NCI-H345 treated with DMSO at 0.1 percent for 48 hours (cell line): Measurements from ENCODE around the gene ADGRV1.

Experiments
- DNase-seq: peaks from one replicate; lab custom pipeline; 2025; ENCODE audit not compliant: unreplicated experiment; lab: John Stamatoyannopoulos, UW

Gene ADGRV1

DNA sequence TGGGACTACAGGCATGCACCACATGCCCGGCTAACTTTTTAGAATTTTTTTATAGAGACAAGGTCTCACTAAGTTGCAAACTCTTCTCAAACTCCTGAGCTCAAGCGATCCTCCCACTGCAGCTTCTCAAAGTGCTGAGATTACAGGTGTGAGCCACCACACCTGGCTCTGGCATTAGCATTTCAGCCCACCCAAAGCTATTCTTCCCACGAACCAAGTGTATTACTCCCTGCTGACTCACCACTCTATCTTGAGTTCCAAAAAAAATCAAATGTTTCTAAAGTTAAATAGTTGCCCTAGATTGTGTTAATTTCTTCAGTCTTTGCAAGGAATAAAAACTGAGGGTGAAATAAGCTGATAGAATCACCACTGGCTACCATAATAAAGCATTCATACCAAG is 619.0 kb downstream of the ADGRV1 start:
- no peak for DNase-seq

DNA sequence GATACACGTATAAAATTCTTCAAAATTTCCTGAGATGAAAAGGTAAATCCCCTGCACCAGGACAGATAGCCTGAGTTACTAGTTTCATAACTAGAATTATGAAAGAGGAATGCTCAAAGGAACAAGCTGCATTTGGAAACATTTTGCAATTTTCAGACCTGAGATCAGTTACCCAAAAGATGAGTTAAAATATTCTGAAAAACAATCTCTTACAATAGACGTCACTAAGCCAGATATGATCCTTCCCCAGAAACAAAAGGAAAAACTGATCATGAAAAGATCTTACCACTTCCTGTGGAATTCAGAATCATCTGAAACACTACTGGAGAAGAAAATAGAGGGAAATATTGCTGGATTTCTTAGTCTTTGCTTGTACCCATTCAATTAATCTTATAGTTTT is 619.9 kb downstream of the ADGRV1 start:
- DNase-seq = no peak

DNA sequence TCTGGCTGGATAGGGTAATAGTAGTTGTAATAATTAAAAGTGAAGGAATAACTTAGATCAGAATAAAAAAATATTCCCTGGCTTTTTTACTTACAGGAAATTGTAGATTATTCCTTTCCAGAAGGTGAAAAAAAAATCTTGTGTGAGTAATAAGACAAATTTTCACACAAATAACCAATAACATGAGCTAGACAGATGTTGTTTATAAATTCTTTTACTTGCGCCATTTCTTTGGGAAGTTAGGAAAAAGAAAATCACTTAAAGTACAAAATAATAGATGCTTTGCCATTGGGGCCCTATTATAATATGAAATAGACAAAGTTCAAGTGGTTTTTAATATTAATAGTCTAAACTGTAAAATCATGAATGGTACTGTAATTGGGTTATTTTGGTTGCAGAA is 620.4 kb downstream of the ADGRV1 start:
- DNase-seq = no peak

DNA sequence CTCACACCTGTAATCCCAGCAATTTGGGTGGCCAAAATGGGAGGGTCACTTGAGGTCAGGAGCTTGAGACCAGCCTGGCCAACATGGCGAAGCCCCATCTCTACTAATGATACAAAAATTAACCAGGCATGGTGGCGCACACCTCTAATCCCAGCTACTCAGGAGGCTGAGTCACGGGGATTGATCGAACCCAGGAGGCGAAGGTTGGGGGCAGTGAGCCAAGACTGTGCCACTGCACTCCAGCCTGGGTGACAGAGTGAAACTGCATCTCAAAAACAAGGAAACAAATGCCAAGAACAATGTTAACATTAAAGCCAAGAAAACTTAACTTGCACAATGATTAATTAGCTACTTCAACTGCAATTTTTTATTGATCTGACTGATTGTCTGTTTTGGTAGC is 621.9 kb downstream of the ADGRV1 start:
- no peak for DNase-seq

DNA sequence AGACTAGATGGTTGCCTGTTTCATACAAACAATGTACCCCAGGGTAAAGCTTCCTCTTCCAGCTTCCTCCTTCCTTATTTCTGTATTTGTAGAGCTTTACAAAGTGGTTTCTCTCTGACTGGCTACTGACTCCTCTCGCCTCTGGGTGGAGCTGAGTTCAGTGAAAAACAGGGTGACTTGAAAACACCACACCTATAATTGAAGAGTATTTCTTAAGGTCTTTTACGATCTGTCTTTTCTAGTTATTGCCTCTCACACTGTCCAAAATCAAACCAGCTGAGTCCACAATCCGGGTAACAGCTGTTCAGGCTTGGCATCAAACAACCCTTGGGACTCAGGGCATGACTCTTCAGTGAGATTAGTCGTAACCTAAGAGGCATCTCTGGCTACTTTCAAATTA is 624.2 kb downstream of the ADGRV1 start:
- no peak for DNase-seq

DNA sequence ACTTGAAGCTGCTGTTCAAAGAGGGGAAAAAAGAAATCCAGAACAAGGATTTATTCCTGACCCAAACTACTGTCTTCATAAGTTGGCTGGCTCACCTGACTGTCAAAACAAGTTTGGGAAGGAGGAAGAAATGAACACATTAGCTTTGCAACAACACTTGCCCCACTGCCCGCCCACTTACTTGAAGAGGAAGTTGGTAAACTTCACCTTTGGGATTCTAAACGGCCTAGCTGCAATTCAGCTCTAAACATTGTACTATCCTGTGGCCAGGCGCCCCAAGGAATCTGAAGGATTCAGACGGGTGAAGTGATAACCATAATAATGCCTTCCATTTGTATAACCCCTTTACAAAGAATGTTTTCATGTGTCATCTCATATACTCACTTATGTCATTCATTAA is 625.1 kb downstream of the ADGRV1 start:
- no peak for DNase-seq

DNA sequence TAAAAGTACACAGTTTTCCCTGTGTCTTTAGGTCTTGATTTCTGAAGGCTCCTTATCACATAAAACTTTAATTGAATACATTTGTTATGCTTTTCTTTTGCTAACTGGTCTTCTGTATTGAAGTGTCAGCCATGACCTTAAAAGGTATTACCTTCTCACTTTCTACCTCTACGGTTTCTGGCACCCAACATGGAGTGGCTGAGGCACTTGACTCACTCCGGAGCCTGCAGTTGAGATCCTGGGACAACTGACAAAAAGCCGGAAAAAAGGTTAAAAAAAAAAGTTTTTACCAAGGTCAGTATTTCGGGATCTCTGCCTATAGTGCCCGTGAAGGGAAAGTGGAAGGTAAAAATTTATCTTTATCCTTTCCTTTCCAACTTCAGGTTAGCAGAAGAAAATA is 627.5 kb downstream of the ADGRV1 start:
- DNase-seq = no peak

DNA sequence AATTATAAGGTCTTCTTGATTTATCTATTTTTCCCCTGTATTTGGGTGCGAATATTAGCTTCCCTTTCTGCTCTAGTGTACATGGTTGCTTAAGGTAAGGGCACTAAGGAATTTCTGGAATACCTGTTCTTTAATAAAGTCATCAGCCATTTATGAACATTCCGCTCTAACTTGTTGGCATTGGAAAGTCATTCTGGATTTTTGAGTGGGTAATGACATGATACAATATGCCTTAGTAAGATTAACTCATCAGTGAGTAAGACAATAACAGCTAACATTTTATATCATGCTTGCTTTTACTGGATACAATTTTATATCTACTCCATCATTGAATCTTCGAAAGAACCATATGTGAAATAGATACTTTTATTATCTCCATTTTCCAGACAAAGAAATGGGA is 628.4 kb downstream of the ADGRV1 start:
- no peak for DNase-seq

DNA sequence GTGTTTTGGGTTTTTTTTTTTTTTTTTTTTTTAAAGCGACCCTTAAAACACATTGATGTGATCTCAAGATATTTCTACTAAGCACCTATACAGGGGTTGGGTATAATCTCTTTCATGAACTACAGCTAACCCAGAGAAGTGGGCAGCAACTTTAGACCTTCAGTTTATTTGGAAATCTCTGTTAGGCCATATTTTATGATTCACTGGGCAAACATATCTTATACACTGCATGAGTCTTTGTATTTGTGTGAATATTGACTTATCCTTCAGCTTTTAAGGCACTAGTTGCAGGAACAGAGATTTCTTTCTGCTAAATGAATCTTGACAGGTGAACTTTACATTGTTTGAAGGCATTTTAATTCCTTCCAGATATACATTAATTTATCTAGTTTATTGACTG is 630.2 kb downstream of the ADGRV1 start:
- DNase-seq = no peak

DNA sequence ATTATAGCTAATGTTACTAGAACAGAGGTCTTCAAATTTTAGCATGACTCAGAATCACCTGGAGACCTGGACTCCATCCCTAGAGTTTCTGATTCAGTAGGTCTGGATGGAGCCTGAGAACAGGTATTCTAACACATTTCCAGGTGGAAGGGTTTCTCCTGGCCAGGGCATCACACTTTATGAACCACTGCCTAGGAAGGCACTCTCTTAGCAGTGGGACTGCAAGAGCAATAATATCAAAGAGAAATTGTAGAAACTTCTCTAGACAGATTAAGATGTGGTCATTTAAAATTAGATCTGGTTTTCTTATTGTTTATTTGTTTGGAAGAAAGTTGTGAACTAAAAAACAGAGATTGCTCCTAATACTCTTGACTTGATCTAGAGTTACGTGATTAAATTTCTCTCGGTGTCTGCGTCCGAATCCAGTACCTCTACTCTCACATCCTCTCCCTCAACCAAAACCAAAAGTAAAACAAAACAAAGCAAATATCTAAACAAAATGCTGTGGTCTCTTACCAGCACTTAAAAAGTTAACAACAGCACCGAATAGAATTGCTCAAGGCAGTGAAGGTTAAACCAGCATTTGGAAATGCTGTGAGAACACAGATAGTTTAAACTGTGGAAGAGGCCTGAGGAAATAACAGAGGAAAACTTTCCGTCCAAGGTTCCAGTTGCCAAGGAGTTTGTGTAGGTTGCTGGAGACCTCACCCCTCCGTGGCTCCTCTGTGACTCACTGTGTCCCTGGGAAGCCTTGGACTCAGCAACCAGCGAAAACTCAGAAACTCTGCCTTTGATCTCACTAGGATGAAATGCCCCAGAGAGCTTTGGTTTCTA is 631.1 kb downstream of the ADGRV1 start:
- DNase-seq = no peak

DNA sequence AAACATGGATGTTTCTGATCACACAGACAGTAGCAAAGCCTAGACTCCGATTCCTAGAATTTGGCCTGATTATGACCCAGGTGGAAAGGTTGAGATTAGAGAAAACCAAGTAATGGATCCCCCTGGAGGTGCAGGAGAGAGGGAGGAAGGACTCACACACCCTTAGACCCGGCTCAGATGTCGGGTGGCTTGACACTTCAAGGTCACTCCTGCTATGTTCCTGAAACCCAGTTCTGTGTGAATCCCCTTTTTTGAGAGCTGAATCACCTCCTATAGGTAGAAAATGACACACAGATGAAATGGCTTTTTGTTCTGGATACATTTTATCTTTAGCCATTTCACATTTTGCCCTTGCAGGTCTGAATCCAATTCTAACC is 631.7 kb downstream of the ADGRV1 start:
- no peak for DNase-seq

DNA sequence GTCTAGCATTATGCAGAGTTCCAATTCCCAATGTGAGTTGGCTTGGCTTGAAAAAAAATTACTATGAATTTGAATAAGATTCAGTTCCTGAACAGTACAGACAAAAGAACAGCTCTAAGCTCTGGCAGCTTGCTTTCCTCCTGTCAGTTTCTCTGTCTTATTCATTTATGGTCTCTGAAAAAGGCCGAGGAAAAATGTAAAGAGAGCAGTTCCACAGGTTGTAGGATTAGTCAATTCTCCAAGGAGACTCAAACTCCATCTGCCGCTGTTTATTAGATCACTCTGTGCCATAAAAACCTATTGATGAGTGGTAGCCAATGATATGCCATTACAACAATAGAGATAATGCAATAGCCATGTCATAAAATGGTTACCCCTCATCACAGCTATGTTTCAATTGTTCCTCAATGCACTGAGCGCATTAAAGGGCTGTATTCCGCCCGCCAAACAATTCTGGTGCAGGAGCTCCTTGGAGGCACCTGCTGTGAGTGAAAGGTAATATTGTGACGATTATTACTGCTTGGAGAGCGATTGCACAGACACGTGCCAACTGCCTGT is 636.3 kb downstream of the ADGRV1 start:
- DNase-seq = peak; percentile 34

DNA sequence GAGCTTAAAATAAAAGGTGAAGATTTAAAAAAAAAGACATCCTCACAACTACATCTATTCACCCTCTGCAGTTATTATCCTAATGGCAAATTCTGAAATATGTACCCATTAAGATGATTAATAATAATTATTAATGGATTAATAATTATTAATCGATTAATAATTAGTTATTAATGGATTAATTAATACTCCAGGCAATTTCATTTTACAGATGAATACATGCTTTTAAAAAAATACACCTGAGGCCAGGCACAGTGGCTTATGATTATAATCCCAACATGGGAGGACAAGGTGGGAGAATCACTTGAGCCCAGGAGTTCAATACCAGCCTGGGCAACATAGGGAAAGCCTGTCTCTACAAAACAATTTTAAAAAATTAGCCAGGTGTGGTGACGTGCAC is 642.1 kb downstream of the ADGRV1 start:
- no peak for DNase-seq

DNA sequence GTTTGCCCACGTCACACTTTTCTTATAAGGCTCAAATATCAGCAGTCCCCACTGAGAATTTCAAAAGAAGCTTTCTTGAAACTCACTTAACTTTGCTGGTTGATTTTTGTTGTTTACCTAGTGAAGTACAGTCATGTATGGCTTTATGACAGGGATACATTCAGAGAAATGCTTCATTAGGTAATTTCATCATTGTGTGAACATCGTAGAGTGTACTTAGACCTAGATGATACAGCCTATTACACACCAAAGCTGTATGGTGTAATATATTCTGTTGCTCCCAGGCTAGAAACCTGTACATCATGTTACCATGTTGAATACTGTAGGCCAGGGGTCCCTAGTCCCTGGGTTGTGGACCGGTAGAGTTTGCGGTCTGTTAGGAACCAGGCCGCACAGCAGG is 647.5 kb downstream of the ADGRV1 start:
- DNase-seq = no peak

DNA sequence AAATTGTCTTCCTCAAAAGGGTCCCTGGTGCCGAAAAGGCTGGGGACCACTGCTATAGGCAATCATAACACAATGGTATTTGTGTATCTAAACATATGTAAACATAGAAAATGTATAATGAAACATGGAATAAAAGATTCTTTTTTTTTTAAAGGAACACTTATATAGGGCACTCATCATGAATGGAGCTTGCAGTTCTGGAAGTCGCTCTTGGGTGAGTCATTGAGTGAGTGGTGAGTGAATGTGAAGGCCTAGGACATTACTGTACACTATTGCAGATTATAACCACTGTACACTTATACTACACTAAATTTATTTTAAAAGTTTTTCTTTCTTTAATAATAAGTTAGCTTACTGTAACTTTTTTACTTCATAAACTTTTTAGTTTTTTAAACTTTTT is 648.1 kb downstream of the ADGRV1 start:
- no peak for DNase-seq

DNA sequence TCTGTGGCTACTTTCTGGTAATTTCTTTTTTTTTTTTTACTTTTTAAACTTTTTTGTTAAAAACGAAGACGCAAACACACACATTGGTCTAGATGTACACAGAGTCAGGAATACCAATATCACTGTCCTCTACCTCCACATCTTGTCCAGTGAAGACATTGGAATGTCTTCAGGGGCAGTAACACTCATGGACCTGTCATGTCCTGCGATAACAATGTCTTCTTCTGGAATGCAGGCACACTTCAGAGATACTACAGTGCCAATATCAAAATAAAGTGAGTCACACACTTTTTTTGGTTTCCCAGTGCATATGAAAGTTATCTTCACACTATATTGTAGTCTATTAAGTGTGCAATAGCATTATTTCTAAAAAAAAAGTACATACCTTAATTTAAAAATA is 648.7 kb downstream of the ADGRV1 start:
- no peak for DNase-seq

DNA sequence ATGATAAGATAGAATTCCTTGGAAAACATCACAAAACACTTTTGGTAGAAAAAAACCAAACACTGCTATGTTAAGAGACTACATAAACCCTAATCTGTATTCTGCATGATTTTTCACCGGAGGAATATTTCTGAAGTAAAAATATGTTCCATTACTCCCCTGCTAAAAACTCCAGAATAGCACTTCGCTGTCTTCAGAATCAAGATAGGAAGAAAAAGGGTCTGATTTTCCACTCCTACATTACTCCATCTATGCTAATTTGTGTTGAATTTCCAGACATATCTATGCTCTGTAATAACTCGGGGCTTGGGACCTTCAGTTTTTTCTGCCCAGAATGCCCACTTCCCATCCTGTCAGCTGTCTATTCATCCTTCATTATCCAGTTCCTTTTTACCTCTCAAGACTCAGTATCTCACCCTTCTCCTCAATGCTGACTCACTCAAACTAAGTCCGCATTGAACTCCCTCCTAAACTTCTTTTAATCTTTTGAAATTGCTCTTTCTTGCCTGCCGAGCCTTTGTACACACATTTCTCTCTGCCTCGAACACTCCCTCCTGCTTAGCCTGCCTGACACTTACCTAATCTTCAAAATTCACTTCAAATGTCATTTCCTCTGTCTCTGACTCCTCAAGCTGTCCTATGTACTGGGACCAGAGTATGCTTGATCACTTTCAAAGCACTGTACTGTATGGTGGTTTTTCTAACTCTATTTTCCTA is 653.6 kb downstream of the ADGRV1 start:
- no peak for DNase-seq

DNA sequence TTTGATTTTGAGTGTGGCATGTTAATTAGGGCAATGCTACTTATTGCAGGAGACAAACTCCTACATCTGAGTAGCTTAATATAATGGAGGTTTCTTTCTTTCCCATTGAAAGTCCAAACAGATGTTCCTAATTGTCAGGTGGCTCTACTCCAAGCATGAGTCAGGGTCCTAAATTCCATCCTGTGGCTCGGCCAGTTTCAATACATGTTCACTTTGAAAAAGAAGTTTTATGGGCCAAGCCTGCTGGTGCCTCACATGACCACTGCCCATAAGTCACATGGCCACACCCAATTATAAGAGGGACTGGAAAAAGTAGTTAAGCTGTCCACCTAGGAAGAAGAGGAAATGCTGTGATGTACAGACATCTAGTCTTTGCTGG is 654.1 kb downstream of the ADGRV1 start:
- no peak for DNase-seq
